Ammon's horn (tissue), 1 donor: Measurements from ENCODE around the gene KRTAP22-1.

Source experiments
- DNase-seq: peaks from one replicate; pipeline ENCODE4 v3.0.0-alpha.2; 2016; ENCODE audit warnings: low spot score

The KRTAP22-1 gene

DNA sequence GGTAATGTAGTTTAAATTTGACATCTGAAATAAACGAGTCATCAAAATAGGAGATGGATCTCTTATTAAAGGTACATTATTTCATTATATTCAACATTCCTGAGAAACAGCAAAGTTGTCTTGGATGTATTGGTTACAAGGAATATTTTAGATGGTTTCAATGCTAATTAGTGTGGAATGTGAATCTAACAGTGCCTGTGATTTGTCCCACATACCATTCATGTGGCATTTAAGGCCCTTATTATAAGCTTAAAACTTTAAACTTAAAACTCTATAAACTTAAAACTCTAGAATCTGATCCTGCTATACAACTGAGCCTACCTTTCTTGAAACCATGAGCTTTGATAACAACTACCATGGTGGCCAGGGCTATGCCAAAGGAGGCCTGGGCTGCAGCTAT, at the start of gene KRTAP22-1:
KRTAP22-1 (plus strand) TSS at position 301 of the 400 bp plus-strand sequence.
- no peak for DNase-seq

DNA sequence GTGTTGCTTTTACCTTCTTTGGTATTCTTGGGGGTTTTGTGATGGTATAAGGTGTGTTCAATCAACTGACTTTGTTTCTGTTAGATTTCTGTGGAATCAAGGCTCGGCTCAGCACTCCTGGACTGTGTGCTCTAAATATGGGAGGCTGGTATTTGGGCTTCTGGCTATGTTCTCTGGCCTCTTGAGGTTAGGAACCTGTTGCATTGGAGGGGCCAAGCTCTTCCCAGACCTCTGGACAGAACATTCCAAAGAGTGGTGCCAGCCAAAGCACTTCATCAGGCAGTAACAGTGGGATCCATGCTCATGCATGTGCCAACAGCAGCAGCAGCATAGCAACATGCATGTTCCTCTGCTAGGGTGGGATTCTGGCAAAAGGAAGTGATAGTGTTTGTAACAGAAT, 48.1 kb upstream of the KRTAP22-1 start:
- DNase-seq, result no peak

DNA sequence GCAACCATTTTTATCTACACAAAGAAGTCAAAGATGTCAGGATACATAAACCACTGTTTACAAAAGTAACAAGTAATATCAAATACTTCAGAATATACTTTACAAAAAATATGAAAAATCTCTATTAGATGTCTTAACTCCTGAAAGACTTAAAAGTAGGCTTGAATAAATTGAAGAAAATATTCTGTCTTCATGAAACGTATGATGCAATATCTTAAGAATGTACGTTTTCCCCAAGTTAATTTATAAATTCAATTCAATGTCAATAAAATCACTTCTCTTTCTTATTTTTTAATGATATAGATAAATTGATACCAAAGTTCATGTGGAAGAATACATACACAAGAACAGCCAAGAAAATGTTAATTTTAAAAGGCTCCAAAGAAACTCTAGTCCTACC, 45.8 kb upstream of the KRTAP22-1 start:
- no peak for DNase-seq

DNA sequence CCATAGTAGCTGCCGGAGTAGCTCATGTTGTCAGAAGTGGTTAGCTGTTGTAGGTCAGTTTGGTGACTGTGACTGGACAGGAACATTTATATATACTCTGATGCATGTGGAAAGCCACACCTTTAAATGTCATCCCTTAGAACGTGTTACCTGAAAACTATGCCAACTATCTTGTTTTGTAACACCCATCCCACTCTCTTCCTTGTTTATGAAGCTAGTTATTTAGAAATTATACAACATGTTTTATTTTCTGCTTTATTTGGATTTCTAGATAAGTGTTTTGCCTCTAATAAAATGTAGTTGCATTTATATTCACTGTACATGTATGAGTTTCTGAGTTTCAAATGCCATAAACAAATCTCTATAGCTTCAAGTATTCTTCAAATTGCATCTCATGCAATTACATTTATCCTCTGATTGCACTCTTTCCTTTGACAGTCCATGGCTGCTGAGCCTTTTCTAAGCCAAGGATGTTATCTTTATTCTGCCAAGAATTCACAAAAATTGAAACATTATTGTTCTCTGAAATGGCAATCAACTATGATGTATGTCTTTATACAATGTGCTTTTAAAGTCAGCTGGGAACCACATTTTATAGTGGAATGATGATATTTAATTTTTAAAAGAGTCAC, 39.5 kb upstream of the KRTAP22-1 start, which contains the start of gene KRTAP19-7:
KRTAP19-7 (minus strand) TSS at position 51 of the 632 bp plus-strand sequence; CDS start at position 26, 25 bp downstream.
- DNase-seq, result no peak

DNA sequence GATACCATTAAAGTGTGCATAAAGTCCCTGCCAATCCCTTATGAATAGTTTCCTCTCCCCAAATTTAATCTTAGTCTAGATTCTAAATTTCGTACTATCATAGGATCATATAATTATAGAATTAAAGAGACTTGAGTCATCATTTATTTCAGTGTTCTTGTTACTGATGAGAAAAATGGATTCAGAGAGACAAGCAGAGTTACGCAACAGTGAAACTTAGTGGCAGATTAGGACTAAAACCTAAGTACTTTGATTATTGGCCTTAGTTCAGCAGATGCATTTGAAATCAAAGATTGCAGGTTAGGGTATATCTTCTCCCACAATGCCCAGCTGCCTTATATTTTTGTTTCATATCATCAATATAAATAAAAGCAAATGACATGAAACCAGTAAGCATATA, 38.9 kb upstream of the KRTAP22-1 start:
- DNase-seq, result no peak

DNA sequence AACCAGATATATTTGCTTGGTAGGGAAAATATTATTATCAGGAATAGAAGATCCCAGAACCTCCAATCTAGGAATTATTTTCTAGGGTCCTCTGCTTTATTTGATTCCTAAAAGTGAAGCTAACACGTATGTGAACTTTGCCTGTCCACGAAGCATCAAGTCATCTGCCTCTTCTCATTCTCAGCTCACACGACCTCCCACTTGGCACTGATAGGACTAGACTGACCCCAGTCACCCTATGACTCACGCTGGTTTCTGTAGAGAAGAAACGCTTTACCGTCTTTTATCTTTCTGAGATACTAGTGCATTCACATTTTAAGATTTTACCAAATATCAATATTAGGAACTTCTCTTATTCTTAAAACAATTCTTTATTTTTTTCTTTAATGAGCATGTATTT, 37.8 kb upstream of the KRTAP22-1 start:
- no peak for DNase-seq

DNA sequence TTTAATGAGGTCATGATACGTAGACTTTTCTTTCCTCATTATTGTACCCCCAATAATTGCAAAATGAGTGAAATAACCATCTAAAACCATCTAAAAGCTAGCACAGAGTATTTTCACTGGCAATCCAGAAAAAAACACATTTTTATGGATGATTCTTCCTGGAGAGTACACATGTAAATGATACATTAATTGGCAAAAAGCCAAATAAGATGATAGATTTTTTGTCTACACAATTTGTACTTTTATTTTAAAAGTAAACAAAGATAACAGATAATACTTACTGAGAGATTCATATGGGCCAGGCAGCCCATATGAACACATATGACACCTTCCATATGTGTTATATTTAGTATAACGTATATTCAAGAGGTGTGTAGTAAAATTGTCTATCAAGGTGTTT, 37.3 kb upstream of the KRTAP22-1 start:
- no peak for DNase-seq

DNA sequence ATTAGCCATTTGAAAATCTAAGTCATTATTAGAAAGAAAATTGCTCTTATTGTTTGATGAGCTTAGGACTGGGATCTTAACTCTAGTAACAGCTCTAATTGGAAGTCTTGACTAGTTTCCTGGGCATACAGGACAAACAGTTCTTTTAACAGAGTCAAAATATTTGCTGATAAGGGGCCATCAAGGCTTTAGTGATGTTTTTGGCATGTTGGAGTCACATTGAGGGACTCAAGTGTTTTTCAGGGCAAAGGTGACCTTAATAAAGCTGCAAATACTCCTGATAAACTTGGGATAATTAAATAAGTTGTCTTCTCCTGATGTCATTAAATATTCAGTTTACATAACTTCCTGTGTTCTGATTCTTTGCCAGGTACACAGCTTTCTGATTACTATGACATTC, 33.3 kb upstream of the KRTAP22-1 start:
- DNase-seq, result no peak

DNA sequence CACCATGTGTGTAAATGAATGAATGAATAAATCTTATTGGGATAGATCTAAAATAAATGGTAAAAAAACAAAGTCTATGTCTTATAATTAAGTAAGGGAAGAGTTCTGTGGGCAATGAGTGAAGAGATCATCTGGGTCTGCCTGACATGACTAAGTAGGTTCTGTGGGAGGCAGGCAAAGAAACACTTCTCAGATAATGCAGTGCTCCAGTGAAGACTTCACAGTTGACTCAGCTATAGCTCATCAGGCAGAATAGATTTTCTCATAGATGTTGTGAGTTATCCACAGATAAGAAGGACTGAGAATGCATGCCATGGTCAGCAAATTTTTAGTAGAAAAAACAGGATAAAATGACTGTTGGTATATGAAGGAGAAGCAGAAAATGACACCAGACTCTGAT, 23.1 kb upstream of the KRTAP22-1 start:
- DNase-seq, result no peak

DNA sequence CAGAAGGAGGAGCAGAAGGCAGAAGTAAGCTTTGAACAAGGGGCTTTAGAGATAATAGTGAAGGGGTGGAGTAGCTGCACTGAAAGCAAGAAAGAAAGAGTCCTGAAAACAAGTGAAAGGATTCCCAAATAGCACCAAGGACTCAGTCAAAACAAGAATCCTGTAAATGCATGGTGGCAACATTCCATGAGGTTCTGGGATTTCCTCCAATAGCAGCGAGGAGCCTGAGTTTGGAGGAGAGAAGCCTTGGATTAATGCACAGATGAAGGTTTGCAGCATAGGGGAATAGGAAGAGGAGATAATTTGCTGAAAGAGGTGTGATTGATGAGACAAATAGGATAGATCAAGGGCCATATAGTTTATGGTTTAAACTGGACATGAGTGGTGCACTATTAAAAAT, 21.5 kb upstream of the KRTAP22-1 start:
- DNase-seq, result no peak

DNA sequence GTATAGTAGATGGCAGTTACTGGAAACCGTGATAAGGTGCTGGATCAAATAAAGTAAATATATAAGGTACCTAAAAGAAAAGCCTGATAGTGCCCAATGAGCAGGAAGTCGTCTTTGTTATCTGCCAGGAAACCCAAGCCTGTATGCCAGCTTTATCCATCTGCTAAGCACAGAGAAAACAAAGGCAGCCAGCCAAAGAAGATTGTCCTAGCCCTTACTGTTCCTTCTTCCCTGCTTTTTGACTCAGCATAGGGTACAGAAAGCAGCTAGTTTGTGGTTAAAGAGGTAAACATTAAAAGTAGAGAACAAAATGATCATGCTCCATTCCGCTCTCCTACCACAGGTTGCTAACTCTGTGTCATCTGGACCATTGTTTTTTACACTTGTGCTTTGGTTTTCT, 20.8 kb upstream of the KRTAP22-1 start:
- DNase-seq, result no peak

DNA sequence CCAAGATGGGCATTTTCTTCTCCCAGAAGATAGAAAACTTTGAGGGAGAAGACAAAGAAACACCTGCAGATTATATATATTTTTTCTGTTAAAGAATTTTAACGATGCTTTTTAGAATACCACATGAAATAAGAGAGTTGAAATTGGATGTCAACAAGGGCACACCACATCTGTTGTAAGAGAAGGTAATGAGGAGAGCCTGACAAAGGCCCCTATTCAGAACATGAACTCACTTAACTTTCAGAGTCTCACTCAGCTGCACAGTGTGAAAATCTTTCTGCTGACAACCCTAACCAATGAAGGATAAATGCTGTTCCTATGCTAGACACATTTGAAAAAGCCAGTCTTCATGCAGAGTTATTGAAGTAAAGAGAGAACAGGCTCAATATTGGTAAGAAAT, 18.0 kb upstream of the KRTAP22-1 start:
- no peak for DNase-seq

DNA sequence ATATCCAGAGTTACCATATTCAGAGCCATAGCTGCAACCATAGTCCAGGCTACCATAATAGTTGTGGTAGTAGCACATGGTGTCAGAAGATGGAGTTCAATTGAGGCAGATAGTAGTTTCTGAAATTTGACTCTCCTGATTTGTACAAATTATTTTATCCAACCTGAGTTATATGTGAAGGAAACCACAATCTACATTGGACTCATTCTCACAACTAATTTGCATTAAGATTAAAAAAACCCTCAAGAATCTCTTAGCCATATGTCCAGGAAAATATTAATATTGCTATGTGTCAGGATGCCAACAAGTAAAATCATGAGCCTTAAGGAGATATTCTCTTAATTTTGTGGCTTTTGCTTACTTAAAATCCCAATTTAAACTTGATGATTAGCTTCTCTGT, 10.6 kb upstream of the KRTAP22-1 start, which contains the start of gene KRTAP22-2:
KRTAP22-2 (minus strand) TSS at position 101 of the 400 bp plus-strand sequence.
- no peak for DNase-seq

DNA sequence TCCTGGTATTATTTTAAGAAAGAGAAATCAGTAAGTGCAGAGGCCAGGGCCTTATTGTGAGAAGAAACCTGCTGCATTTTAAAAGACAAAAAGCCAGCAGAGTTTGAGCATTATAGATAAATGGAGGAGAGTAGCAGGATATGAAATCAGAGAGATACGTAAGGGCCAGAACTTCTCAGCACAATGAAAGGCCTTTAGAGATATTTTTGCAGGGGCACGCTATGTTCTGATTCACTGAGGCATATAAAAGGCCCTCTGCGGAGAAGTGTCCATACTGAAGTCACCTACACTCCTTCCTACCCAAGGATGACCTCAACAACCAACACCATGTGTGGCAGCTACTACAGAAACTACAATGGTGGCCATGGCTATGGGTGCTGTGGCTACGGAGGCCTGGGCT, 8.7 kb upstream of the KRTAP22-1 start, which contains the start of gene KRTAP6-3:
KRTAP6-3 (plus strand) TSS at position 301 of the 400 bp plus-strand sequence; CDS start at position 307, 6 bp downstream.
- DNase-seq, result no peak

DNA sequence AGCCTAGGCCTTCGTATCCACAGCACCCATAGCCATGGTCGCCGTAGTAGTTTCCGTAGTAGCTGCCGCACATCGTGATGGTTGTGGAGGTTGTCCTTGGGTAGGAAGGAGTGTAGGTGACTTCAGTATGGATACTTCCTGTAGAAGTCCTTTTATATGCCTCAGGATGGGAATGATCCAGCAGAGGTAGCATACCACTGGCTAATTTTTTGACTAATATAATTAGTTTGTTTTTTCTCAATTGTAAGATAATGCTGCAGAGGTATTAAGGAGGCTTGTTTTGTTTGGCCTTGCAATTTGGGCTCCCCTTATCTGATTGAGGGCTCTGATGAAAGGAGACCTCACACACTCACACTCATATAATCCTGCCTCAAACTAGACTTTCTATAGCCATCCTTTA, 2.1 kb upstream of the KRTAP22-1 start, which contains the start of gene KRTAP6-2:
KRTAP6-2 (minus strand) TSS at position 101 of the 400 bp plus-strand sequence; CDS start at position 73, 28 bp downstream.
- DNase-seq, result no peak

DNA sequence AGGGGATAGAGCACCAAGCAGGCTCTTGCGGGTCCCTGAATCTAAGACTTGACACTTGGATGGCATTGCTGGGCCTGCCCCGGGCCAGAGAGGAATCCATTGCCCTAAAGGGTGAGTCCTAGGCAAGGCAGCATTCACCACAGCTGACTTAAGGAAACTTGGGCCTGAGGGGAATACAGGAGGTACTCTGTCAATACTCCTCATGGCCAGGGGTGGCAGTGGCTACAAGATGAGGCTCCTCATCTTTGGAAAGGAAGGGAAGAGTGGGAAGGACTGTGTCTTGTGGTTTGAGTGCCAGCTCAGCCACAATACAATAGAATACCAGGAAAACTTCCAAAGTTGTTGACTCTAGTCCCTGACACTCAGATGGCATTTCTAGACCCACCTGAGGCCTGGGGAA, 5.1 kb downstream of the KRTAP22-1 start:
- no peak for DNase-seq

DNA sequence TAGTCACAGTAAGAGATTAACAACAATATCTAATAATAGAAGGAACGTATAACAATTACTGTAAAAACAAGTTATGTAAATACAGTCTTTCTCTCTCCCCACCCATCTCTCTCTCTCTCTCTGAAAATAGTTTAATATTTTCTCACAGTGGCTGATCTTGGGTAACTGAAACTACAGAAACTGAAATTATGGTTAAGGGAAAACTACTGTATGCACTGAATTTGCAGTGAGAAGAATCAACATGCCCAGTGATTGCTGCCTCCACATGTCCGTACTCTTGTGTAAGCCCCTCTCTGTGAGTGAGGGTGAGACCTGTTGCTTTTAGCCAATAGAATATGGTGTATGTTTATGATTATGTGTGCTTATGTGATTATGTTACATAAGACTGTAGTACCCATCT, 11.2 kb downstream of the KRTAP22-1 start:
- DNase-seq, result no peak

DNA sequence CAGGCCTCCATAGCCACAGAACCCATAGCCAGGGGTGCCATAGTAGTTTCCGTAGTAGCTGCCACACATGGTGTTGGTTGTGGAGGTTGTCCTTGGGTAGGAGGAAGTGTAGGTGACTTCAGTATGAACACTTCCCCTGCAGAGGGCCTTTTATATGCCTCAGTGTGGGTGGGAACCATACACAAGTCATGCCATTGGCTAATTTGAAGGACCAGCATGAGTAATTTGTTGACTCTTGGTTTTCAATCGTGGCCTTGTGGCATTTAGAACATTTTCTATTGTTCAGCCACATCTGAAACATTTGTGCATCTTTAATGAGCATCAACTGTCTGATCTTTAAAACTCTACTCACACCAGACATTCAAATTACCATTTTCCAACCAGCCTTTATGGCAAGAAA, 12.9 kb downstream of the KRTAP22-1 start, which contains the start of gene KRTAP6-1:
KRTAP6-1 (minus strand) TSS at position 95 of the 400 bp plus-strand sequence; CDS start at position 69, 26 bp downstream.
- DNase-seq, result no peak

DNA sequence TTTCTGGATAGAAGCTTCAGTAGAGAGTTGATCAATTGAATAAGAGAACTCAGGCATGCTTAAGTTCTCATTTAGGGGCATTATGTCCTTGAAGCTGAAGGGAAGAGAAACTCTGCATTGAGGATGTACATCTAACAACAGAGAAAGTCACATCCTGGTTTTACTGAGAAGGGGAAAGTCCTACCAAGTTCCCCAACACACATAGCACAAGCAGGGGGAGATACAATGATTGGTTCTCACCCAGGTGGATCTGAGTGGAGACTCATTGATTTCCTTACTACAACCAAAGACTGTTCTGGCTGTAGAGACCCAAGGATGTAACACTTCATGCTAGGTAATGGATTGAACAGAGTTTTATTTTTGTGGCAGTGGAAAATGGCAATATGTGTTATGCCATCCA, 14.3 kb downstream of the KRTAP22-1 start:
- DNase-seq, result no peak

DNA sequence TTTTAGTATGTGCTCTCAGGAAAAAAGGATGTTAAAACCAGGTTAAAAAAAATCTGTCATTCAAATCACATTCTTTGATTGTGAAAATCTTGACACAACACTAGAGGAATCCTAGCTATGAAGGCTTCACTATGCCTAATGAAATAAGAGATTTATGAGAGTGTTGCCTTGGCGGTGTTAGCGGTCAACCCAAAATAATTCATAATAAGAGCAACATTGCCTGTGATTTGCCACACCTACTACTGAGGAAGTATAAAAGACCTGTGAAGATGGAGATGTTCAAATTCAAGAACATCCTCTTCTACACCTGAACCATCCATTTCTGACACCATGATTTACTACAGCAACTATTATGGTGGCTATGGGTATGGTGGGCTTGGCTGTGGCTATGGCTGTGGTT, 15.2 kb downstream of the KRTAP22-1 start, which contains the start of gene KRTAP20-1:
KRTAP20-1 (plus strand) TSS at position 301 of the 400 bp plus-strand sequence; CDS start at position 331, 30 bp downstream.
- DNase-seq, result no peak

DNA sequence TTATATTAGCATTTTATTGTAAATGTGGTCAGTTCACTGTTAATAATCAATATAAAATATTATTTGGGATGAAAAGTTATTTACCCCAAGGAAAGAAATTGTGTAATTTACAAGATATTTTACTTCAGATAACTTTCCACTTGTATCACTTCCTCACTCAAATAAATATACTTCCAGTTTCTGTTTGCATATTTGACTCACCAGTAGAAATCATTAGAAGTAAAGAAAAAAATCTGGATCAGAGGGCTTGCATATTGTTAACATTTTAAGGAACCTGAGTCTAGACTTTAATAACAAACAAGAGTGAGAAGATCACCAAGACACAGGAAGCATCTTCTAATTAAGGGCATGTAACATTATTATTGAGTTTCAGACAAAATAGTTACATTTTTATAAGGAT, 19.2 kb downstream of the KRTAP22-1 start:
- DNase-seq, result no peak

DNA sequence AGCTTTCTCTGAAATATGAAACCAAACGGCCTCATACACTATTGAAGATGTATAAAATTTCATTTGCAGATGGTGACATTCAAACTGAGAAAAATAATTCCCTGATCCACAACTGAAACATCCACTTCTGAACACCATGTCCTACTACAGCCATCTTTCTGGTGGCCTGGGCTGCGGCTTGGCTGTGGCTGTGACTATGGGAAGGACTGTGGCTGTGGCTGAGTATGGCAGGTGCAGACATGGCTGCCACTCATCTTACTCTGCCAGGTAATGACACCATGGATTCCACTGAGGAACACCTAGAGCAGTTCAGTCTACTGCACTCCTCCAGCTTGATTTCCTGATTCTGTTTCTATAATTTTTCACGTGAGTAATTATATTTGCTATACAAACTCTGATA, 19.6 kb downstream of the KRTAP22-1 start, which contains the start of gene KRTAP20-4:
KRTAP20-4 (plus strand) TSS at position 106 of the 400 bp plus-strand sequence.
- DNase-seq, result no peak

DNA sequence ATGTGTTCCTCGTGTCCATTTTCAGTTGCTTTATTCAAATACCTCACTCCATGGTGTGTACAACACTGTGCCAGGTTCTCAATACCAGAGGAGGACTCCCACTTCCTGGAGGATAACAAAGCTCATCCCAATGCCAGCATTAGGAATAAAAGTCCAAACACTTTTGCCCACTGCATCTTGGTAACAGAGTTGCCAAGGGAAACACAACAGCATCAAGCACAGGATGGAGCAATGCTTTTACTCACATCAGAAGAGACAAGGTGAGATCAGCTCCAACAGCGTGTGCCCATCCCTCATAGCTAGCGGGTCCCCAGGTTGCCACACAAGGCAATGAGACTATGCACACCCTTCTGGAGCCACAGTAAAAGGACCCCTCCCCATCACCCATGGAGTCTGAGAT, 22.5 kb downstream of the KRTAP22-1 start:
- DNase-seq, result no peak
